Bronchial epithelial cell (primary cell): Measurements from ENCODE around the gene BGN. TPM values are rescaled to one million over a fixed set of nuclear protein-coding genes. Genes with fewer than 3 reads are reported as not detected.

Source experiments
- DNase-seq: peaks from one replicate; pipeline ENCODE4 v3.0.0-alpha.2; 2010; ENCODE audit warnings: low read depth
- FAIRE-seq: peaks from 2 replicates; lab custom pipeline; 2011; peaks lifted over from hg19 to GRCh38; lab: Jason Lieb, UNC
- H3K27me3 ChIP-seq: 2 replicates; pipeline ENCODE4 v1.5.1; 2011; ENCODE audit warnings: low read length; ENCODE audit not compliant: control insufficient read depth, insufficient read depth
- H3K36me3 ChIP-seq: 2 replicates; pipeline ENCODE4 v1.5.1; 2011; ENCODE audit warnings: low read length; ENCODE audit not compliant: control insufficient read depth, insufficient read depth
- H3K4me3 ChIP-seq: 2 replicates; pipeline ENCODE4 v1.5.1; 2011; ENCODE audit warnings: mild to moderate bottlenecking, low read depth, low read length, control low read depth
- CTCF ChIP-seq: IDR thresholded peaks from 2 replicates; pipeline ENCODE4 v1.5.1; 2011; ENCODE audit warnings: mild to moderate bottlenecking, moderate library complexity, low read length, control low read depth, inconsistent platforms; ENCODE audit not compliant: insufficient read depth, severe bottlenecking
- total RNA-seq: library from RNA; depleted of rRNA; stranded (reverse); fragments of >200 nt; gene quantifications from 2 replicates; pipeline ENCODE4 v1.2.1, GENCODE V29; 2014

BGN gene
- total RNA-seq, 1 donor from 2014 or later: 0.26 TPM

- H3K27me3 ChIP-seq: peaks cover 7% of the 10 kb centered on the region
- no peak for TF ChIP-seq CTCF
Observed at GRCh38 chrX:153516073-153516472, 21.3 kb downstream of the BGN start.

GRCh38 chrX:153517423-153517822 lies 22.6 kb downstream of the BGN start, which contains the start of gene ATP2B3:
TSS of gene ATP2B3 (plus strand) at chrX:153517642. CDS start at chrX:153536248, 18,606 bp downstream.
- TF ChIP-seq CTCF: no peak
- peaks cover 7% of the 10 kb centered on the region for H3K27me3 ChIP-seq
- DNase-seq (no peak), FAIRE-seq (no peak)
- no peaks in the 10 kb centered on the region for H3K36me3 ChIP-seq
- H3K4me3 ChIP-seq: no peak within 1 kb of the TSS

More at GRCh38 chrX:153516073-153516472, 21.3 kb downstream of the BGN start:
- Histone ChIP-seq H3K4me3 (no peak overlapping the region), H3K36me3 (no peaks in the 10 kb centered on the region)
- FAIRE-seq: peak; percentile 95
- no peak for DNase-seq

DNA sequence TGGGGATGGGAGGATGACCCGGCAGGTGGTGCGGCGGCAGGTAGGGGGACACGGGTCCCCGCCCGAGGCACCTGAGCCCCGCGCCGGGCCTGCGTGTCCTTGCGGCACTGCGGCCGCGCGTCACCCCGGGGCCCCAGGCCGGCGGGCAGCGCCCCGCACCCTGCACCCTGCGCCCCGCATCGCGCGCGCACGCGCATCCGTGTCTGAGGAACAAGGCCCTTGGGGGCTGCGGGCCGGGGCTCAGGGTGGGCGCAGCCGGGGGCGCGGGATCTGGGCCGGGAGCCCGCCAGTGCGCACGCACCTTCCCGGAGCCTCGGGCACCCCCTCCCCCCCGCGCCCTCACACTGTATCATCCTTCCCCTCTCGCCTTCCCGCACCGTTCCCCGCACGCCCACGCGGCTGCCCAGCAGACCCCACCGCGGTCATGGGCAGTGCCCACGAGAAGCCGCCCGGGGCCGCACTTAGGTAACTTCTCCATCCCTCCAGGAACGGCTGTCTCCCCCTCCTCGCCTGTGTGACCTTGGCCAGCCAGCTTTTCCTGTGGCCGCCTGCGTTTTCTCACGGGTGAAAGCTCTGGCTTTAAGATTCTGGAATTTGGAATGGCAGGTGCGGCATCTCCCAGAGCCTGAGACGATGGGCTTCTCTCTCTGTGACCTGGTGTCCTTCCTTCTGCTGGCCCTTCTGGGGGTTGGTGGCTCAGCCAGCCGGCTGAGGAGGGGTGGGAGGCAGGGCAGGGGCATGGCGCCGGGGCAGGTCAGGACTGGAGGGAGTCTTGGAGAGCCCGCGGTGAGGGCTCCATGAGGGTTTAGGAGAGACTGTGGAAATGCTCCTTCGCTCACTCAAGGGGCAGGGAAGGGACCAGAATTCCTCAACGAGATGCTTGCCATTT lies 23.4 kb downstream of the BGN start:
- FAIRE-seq (no peak), DNase-seq (no peak)
- Histone ChIP-seq H3K36me3 (no peaks in the 10 kb centered on the region), H3K27me3 (peaks cover 7% of the 10 kb centered on the region), H3K4me3 (no peak overlapping the region)
- TF ChIP-seq CTCF: no peak

GRCh38 chrX:153519569-153520286 lies 24.9 kb downstream of the BGN start:
- H3K4me3 ChIP-seq: no peak overlapping the region
- H3K27me3 ChIP-seq: peaks cover 7% of the 10 kb centered on the region
- FAIRE-seq (no peak), DNase-seq (no peak)
- no peaks in the 10 kb centered on the region for H3K36me3 ChIP-seq
- TF ChIP-seq CTCF: no peak

- no peak for DNase-seq
- Histone ChIP-seq H3K4me3 (no peak overlapping the region), H3K27me3 (peaks cover 7% of the 10 kb centered on the region), H3K36me3 (no peaks in the 10 kb centered on the region)
- FAIRE-seq: no peak
- TF ChIP-seq CTCF: no peak
Observed at GRCh38 chrX:153520287-153520917, 25.6 kb downstream of the BGN start.
